H9 (cell line): ENCODE measurements around the gene RGS6. TPM values are rescaled to one million over a fixed set of nuclear protein-coding genes. Genes with fewer than 3 reads are reported as not detected.

ENCODE experiments used
- DNase-seq: peaks from one replicate; pipeline ENCODE4 v3.0.0-alpha.2; 2017
- H2AFZ ChIP-seq: one replicate; pipeline ENCODE4 v1.6.1; 2013; ENCODE audit warnings: mild to moderate bottlenecking, low read length, control low read depth, moderate library complexity
- H2AK5ac ChIP-seq: 2 replicates; pipeline ENCODE4 v1.6.1; 2013; ENCODE audit warnings: low read length, control low read depth, mixed read lengths; ENCODE audit not compliant: insufficient read length
- H2BK120ac ChIP-seq: one replicate; pipeline ENCODE4 v1.6.1; 2013; ENCODE audit warnings: low read depth, mild to moderate bottlenecking, low read length, control low read depth, inconsistent platforms; ENCODE audit not compliant: poor library complexity, severe bottlenecking
- H2BK12ac ChIP-seq: 2 replicates; pipeline ENCODE4 v1.6.1; 2013; ENCODE audit warnings: low read length, control low read depth, mixed read lengths, low read depth; ENCODE audit not compliant: insufficient read length
- H2BK15ac ChIP-seq: 2 replicates; pipeline ENCODE4 v1.6.1; 2013; ENCODE audit warnings: low read depth, low read length, control low read depth
- H2BK20ac ChIP-seq: one replicate; pipeline ENCODE4 v1.6.1; 2013; ENCODE audit warnings: low read depth, mild to moderate bottlenecking, low read length, control low read depth, inconsistent platforms; ENCODE audit not compliant: poor library complexity, severe bottlenecking
- H2BK5ac ChIP-seq: 2 replicates; pipeline ENCODE4 v1.6.1; 2013; ENCODE audit warnings: low read length, control low read depth, mixed read lengths; ENCODE audit not compliant: insufficient read length
- H3K14ac ChIP-seq: 2 replicates; pipeline ENCODE4 v1.6.1; 2013; ENCODE audit warnings: low read length, control low read depth; ENCODE audit not compliant: insufficient read depth
- H3K18ac ChIP-seq: 2 replicates; pipeline ENCODE4 v1.6.1; 2013; ENCODE audit warnings: low read depth, mild to moderate bottlenecking, mixed read lengths, low read length, control low read depth; ENCODE audit not compliant: insufficient read length
- H3K23ac ChIP-seq: 2 replicates; pipeline ENCODE4 v1.6.1; 2013; ENCODE audit warnings: low read length, control low read depth, mixed read lengths, low read depth; ENCODE audit not compliant: insufficient read length
- H3K23me2 ChIP-seq: 2 replicates; pipeline ENCODE4 v1.6.1; 2013; ENCODE audit warnings: low read depth, mild to moderate bottlenecking, mixed read lengths, low read length, control low read depth; ENCODE audit not compliant: insufficient read length, poor library complexity, severe bottlenecking
- H3K27ac ChIP-seq: 2 replicates; pipeline ENCODE4 v1.5.1; 2013; ENCODE audit warnings: low read length, control low read depth, mixed read lengths, low read depth; ENCODE audit not compliant: insufficient read length
- H3K27me3 ChIP-seq: 2 replicates; pipeline ENCODE4 v1.6.1; 2013; ENCODE audit warnings: low read length, control low read depth, inconsistent platforms; ENCODE audit not compliant: insufficient read depth
- H3K4ac ChIP-seq: 2 replicates; pipeline ENCODE4 v1.6.1; 2013; ENCODE audit warnings: low read depth, mild to moderate bottlenecking, control low read depth, inconsistent platforms, low read length, moderate library complexity
- H3K4me1 ChIP-seq: 2 replicates; pipeline ENCODE4 v1.6.1; 2013; ENCODE audit warnings: low read length, control low read depth, inconsistent platforms; ENCODE audit not compliant: insufficient read depth
- H3K4me2 ChIP-seq: 2 replicates; pipeline ENCODE4 v1.6.1; 2013; ENCODE audit warnings: low read length, control low read depth, mixed read lengths; ENCODE audit not compliant: insufficient read length, insufficient read depth
- H3K56ac ChIP-seq: 2 replicates; pipeline ENCODE4 v1.6.1; 2013; ENCODE audit warnings: low read depth, mild to moderate bottlenecking, mixed read lengths, low read length, control low read depth; ENCODE audit not compliant: insufficient read length
- H3K79me1 ChIP-seq: 2 replicates; pipeline ENCODE4 v1.6.1; 2013; ENCODE audit warnings: low read depth, mild to moderate bottlenecking, moderate library complexity, low read length, control low read depth, inconsistent platforms; ENCODE audit not compliant: insufficient read depth, poor library complexity, severe bottlenecking
- H3K79me2 ChIP-seq: 2 replicates; pipeline ENCODE4 v1.6.1; 2013; ENCODE audit warnings: low read length, control low read depth, inconsistent platforms; ENCODE audit not compliant: insufficient read depth
- H3K9ac ChIP-seq: 2 replicates; pipeline ENCODE4 v1.6.1; 2013; ENCODE audit warnings: low read length, control low read depth, mixed read lengths; ENCODE audit not compliant: insufficient read length; ENCODE audit errors: extremely low read depth
- H3K9me3 ChIP-seq: one replicate; pipeline ENCODE4 v1.6.1; 2013; ENCODE audit warnings: low read depth, low read length, inconsistent platforms; ENCODE audit not compliant: control insufficient read depth
- H3T11ph ChIP-seq: one replicate; pipeline ENCODE4 v1.6.1; 2013; ENCODE audit warnings: mild to moderate bottlenecking, low read length, control low read depth, inconsistent platforms
- H4K20me1 ChIP-seq: one replicate; pipeline ENCODE4 v1.6.1; 2013; ENCODE audit not compliant: control insufficient read depth, insufficient read length, insufficient read depth
- H4K5ac ChIP-seq: 2 replicates; pipeline ENCODE4 v1.6.1; 2013; ENCODE audit warnings: low read depth, mild to moderate bottlenecking, mixed read lengths, low read length, control low read depth; ENCODE audit not compliant: insufficient read length
- H4K8ac ChIP-seq: replicated peaks from 2 replicates; pipeline ENCODE4 v1.6.1; 2013; ENCODE audit warnings: low read length, control low read depth, mixed read lengths, low read depth; ENCODE audit not compliant: insufficient read length
- H4K91ac ChIP-seq: 2 replicates; pipeline ENCODE4 v1.6.1; 2013; ENCODE audit warnings: low read depth, mild to moderate bottlenecking, moderate library complexity, mixed read lengths, low read length, control low read depth; ENCODE audit not compliant: insufficient read length
- H3K27ac Mint-ChIP-seq, 3 experiments: 2 replicates in 2 of 3; 3 replicates in 1 of 3; pipeline ENCODE4 v1.8.0; 2020 to 2021; ENCODE audit warnings: mixed read lengths in 3 of 3, mild to moderate bottlenecking in 1 of 3, moderate library complexity in 1 of 3
- H3K27me3 Mint-ChIP-seq: 2 replicates; pipeline ENCODE4 v1.8.0; 2021; ENCODE audit warnings: low read depth, mild to moderate bottlenecking, moderate library complexity, mixed read lengths
- H3K36me3 Mint-ChIP-seq, 3 experiments: 2 replicates in 2 of 3; 3 replicates in 1 of 3; pipeline ENCODE4 v1.8.0; 2020 to 2021; ENCODE audit warnings: low read depth in 3 of 3, mixed read lengths in 3 of 3; ENCODE audit not compliant: insufficient read depth in 1 of 3
- H3K4me1 Mint-ChIP-seq, 2 experiments: 2 replicates each; pipeline ENCODE4 v1.8.0; 2020; ENCODE audit warnings: mixed read lengths in 2 of 2
- H3K4me3 Mint-ChIP-seq, 2 experiments: 2 replicates in 1 of 2; 3 replicates in 1 of 2; pipeline ENCODE4 v1.8.0; 2020 to 2021; ENCODE audit warnings: mild to moderate bottlenecking in 2 of 2, mixed read lengths in 2 of 2, moderate library complexity in 1 of 2
- H3K9me3 Mint-ChIP-seq, 2 experiments: 2 replicates in 1 of 2; 3 replicates in 1 of 2; pipeline ENCODE4 v1.8.0; 2020; ENCODE audit warnings: mild to moderate bottlenecking in 2 of 2, mixed read lengths in 2 of 2, moderate library complexity in 1 of 2
- WGBS: extraction: QIAGEN DNeasy Blood & Tissue Kit; methylation state at CpG from one replicate; pipeline ENCODE4 v1.1.7; 2013; ENCODE audit warnings: missing lambda C conversion rate, low lambda C conversion rate, mixed read lengths; ENCODE audit not compliant: insufficient read length; ENCODE audit errors: extremely low coverage; 5-methylcytosine and 5-hydroxymethylcytosine counted together
- total RNA-seq: library from RNA; stranded (reverse); gene quantifications from 2 replicates; pipeline ENCODE4 v1.2.1, GENCODE V29; 2021
- TF ChIP-seq, protein P1 (sequence below): fragments of 200-600 bp; sonication (generic); conservative IDR thresholded peaks from 3 replicates; pipeline ENCODE4 v1.8.0; 2021; ENCODE audit warnings: antibody characterized with exemption, mild to moderate bottlenecking

RGS6 gene
- total RNA-seq, 1 experiment from 2014 or later: 3.0 TPM

DNA sequence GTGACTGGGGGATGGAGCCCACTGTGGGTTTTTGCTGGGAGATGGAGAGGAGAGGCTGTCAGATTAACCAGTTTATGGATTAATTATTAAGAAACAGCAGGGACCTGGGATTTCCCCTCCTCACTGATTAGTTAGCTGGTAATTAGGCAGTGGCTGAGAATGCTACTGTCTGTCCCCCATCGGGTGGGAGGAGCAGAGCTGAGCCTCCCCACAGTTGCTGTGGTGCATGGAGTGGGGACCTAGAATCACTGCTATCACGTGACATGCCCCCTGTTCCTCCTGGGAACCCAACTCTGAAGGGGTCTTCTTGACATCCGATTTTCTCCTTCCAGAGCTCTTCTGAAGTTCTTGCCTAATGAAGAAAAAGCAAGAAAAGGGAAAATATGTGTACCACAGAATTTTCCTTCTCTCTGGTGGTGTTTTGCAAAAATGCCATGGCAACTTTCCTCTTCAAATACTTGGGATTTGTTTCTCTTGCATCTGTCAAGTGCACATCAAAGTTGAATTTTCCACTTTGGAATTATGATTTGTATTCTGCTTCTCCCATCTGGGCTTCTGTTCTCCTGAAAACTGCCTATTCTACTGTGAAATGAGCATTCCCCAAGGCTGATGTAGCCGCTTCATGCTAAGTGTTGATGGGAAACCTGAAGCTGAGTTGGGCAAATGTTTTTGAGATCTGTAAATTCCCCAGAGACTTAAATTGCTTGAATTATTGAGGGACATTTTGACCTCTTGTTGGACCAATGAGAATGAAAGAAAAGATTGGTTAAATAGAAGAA is 264.2 kb downstream of the RGS6 start:
- Mint-ChIP-seq H3K9me3 (no peaks in the 10 kb centered on the region; a peak in 2 of 5 replicates), H3K4me1 (peaks cover 0 to 6% of the 10 kb centered on the region in 2 experiments; a peak in 2 of 4 replicates), H3K36me3 (peaks cover 0 to 4% (median 0%) of the 10 kb centered on the region in 3 experiments; a peak in 1 of 7 replicates), H3K27ac (peak overlapping the region in 1 of 3 experiments; percentile 66; a peak in 1 of 7 replicates), H3K27me3 (no peaks in the 10 kb centered on the region), H3K4me3 (no peak overlapping the region)
- Histone ChIP-seq H3K79me2 (no peaks in the 10 kb centered on the region), H2AFZ (no peak overlapping the region), H4K5ac (no peak overlapping the region), H4K20me1 (no peaks in the 10 kb centered on the region), H3K9ac (no peak overlapping the region), H3K4me2 (no peak overlapping the region), H3K18ac (no peak overlapping the region), H3K9me3 (no peaks in the 10 kb centered on the region), H2BK12ac (no peak overlapping the region), H3K23ac (no peak overlapping the region), H4K8ac (no peak overlapping the region), H3K4ac (no peak overlapping the region), H3K27ac (no peak overlapping the region), H4K91ac (no peak overlapping the region), H3K27me3 (no peaks in the 10 kb centered on the region), H3T11ph (no peak overlapping the region), H3K4me1 (no peaks in the 10 kb centered on the region), H3K14ac (no peak overlapping the region), H2BK15ac (no peak overlapping the region), H3K56ac (no peak overlapping the region), H3K23me2 (no peaks in the 10 kb centered on the region), H3K79me1 (no peaks in the 10 kb centered on the region), H2AK5ac (no peak overlapping the region), H2BK5ac (no peak overlapping the region), H2BK20ac (no peak overlapping the region), H2BK120ac (no peak overlapping the region)
- DNase-seq: no peak
- WGBS: no CpG with 5 or more reads among the region's 4 CpGs
- TF ChIP-seq, protein P1, sequence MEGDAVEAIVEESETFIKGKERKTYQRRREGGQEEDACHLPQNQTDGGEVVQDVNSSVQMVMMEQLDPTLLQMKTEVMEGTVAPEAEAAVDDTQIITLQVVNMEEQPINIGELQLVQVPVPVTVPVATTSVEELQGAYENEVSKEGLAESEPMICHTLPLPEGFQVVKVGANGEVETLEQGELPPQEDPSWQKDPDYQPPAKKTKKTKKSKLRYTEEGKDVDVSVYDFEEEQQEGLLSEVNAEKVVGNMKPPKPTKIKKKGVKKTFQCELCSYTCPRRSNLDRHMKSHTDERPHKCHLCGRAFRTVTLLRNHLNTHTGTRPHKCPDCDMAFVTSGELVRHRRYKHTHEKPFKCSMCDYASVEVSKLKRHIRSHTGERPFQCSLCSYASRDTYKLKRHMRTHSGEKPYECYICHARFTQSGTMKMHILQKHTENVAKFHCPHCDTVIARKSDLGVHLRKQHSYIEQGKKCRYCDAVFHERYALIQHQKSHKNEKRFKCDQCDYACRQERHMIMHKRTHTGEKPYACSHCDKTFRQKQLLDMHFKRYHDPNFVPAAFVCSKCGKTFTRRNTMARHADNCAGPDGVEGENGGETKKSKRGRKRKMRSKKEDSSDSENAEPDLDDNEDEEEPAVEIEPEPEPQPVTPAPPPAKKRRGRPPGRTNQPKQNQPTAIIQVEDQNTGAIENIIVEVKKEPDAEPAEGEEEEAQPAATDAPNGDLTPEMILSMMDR: no peak
